ENCODE data around the gene E2F8.
"Not testable (repeated sequence)": the region's sequence is repeated elsewhere in the genome, so short reads cannot be mapped to it uniquely, and the experiment has no call there.

E2F8 gene

DNA sequence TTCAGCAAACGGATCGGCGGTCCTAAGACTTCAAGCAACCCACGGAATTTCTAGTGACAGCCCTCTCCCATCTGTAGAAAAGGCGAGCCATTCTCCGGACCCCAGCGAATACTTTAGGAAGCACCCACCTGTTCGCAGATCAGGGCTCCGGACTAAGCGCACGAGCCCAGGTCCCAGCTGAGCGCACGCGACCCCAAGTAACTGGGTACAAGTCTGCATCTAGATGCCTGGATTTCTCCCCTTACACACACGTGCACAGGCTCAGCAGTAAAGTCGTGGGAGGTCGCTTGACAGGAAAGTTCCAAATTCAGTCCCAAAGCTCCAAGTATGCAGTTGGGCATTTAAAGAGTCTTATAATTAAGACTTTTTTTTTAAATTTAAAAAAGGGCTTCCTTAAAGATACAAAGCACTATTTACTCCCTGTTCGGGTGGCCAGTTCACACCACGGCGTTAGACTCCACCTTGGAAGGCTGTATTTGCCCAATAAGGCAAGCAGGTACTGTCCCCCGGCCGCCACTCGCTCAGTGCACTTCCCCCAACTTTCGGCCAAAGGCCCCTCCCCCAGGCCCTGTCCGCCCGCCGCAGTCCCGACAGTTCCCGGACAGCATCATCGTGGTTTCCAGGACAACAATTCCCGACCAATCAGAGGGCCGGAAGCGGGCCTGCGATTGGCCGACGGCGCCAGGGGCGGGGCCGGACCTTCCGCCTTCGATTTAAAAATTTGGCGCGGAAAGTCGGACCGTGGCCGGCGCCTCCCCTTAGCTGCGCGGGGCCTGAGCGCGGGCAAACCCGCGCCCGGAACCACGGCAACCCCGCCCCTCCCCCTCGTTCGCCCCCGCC, at the start of gene E2F8:
Gene E2F8, minus strand, starts transcription at position 526 of the 840 bp plus-strand sequence. CDS start 824 bp downstream, outside the sequence.
- DNase-seq: peak; percentile 99

DNA sequence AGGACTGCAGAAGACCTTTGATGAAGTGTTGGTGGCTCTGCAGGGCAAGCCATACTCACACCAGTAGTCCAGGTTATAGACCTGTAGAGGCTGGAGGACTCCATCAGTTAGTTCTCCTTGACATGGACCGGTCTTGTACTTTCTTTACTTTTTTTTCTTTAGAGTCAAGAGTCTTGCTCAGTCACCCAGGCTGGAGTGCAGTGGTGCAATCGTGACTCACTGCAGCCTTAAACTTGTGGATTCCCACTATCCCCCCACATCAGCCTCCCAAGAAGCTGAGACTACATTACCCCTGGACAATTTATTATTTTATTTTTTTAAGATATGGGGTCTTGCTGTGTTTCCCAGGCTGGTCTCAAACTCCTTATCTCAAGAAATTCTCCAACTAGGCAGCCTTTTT, 49.6 kb upstream of the E2F8 start:
- no peak for DNase-seq

- no peak for DNase-seq
Measured at GRCh38 chr11:19288256-19288655, 47.5 kb upstream of the E2F8 start.

GRCh38 chr11:19286411-19286810, 45.7 kb upstream of the E2F8 start:
- DNase-seq: no peak

DNA sequence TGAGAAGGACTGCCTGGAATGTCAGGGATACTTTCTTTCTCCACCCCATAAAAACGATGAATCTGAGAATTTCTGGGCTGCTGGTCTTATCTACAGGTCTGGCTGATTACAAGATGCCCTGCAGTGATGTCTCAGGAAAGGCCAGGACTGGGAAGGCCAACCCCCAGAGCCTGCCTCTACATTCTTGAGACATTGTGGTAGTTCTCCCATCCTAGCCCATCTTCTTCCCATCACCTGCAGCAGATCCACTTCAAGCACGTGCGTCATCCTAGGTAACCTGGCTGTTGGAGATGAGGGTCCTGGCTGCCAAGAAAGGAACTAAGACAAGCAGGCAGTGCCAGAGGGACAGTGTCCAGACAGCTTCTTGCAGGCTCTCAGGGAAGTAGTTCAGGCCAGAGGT, 44.1 kb upstream of the E2F8 start:
- no peak for DNase-seq

DNA sequence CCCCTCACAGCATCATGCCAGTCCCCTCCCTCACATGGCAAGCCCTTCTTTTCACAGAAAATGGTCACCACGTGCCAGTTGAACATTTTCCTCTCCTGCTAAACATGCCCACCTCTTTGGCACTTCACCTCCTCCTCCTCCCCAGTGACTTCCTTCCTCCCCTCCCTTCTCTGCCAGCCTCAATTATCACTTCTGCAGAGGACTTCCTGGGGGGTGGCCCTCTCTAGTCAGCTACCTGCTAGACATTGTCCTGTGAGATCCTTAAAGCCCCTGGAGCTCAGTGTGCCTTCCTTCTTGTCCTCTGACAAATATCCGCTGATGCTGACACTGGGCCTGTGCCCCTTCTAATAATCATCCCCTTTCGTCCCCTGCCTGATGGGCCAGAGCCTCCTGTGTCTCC, 43.2 kb upstream of the E2F8 start:
- no peak for DNase-seq

DNA sequence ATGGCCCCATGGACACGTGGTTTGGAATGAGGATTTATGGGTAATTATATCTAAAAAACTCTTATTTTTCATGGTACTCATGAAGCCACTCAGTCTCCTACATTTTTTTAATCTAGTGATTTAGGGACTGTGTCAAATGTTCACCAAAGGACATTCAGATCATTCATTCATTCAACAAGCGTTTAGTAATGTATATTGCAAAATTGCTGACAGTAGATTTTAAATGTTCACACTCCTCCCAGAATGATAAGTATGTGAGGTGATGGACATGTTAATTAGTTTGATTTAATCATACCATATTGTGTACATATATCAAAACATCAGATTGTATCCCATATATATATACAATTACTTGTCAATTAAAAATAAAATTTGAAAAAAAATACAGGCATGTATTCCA, 40.8 kb upstream of the E2F8 start:
- no peak for DNase-seq

- peak; percentile 8 for DNase-seq
Measured at GRCh38 chr11:19281041-19281440, 40.3 kb upstream of the E2F8 start.

DNA sequence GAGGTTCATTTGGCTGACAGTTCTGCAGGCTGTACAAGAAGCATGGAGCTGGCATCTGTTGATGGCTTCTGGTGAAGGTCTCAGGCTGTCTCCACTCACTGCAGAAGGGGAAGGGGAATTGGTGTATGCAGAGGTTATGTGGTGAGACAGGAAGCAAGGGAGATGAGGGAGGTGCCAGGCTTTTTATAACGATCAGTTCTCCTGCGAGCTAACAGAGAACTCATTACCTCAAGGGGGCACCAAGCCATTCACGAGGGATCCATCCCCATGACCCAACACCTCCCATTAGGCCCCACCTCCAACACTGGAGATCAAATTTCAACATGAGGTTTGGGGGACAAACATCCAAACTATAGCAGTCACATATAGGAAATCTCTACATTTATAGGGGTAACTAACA, 38.7 kb upstream of the E2F8 start:
- DNase-seq: peak; percentile 24

DNA sequence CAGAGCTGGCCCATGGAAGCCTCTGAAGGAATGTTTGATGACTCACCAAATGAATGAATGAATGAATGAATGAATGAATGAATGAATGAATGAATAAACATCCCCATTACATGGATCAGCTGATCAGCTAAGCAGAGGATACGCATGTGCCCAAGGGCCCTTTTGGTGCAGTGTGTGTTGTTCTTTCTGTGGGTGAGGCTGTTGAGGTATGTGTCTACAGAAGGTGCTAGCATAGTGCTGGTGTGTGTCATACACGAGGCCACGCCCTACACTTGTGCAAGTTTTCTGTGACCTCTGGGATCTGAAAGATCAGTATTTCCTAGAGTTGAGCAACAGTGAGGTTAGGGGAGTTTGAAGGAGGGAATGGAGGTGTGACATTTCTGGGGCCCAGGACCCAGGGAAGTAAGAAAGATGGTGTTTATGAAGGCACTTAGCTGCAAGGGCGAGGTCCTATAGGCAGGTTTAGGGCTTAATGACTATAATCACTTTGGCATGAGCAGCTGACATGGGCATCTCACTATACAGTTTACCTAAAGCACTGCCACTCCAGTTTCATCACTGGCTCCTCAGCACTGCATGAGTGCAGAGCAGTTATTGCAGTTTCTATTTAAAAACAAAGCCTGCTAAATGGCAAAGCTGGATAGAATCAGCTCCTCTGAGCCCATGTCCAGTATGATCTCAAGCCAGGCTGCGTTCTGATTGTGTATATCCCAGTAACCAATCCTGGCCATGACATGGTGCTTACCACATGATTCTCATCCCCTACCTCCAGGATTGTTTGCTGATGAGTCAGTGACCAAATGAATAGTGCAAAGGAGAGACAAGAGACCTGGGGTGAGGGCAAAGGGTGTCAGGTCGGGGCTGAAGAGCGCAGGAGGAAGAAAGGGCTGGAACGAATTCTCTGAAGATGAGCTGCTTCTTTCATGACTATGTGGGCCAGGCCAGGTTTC, 36.4 kb upstream of the E2F8 start:
- DNase-seq: no peak

- no peak for DNase-seq
Measured at GRCh38 chr11:19275496-19275895, 34.8 kb upstream of the E2F8 start.

DNA sequence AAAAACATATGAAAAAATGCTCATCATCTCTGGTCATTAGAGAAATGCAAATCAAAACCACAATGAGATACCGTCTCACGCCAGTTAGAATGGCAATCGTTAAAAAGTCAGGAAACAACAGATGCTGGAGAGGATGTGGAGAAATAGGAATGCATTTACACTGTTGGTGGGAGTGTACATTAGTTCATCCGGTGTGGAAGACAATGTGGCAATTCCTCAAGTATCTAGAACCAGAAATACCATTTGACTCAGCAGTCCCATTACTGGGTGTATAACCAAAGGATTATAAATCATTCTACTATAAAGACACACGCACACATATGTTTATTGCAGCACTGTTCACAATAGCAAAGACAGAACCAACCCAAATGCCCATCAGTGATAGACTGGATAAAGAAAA, 32.5 kb upstream of the E2F8 start:
- not testable (repeated sequence) for DNase-seq

- peak; percentile 35 for DNase-seq
Measured at GRCh38 chr11:19268909-19269308, 28.2 kb upstream of the E2F8 start.

- DNase-seq: no peak
Measured at GRCh38 chr11:19267567-19267966, 26.8 kb upstream of the E2F8 start.

GRCh38 chr11:19263333-19263732, 22.6 kb upstream of the E2F8 start:
- no peak for DNase-seq

DNA sequence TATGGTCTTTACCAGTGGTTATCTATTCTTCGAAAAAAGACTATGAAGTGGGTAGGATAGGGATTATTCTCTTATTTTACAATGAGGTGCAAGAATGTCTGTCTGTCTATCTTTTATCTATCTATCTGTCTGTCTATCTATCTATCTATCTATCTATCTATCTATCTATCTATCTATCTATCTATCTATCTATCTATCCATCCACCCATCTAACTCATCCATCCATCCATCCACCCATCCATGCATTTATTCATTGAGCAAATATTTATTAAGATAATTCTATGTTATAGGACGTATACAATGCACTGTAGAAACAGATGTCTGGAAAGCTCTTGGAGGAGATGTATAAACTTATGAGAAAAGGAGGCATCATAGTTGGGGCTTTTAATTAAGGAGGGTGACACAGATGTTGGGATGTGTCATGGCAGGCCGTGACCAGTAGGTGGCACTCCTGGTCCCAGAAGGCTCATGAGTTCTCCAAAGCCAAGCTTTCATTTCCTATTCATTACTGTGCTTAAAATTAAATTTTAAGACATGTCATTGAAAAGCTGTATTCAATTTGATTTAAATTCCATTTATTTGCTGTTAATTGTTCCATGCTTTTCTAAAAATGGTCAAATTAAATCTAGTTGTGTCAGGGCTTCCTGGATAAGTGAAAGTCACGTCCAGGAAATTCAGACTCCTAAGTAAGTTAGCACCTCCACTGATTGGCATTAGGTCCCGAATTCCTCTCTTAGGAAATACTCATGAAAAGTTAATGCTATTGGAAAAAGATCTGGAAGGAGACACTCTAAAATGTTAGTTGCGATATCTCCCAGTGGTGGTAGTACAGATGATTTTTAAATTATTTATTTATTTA, 19.0 kb upstream of the E2F8 start:
- DNase-seq: peak; percentile 86

DNA sequence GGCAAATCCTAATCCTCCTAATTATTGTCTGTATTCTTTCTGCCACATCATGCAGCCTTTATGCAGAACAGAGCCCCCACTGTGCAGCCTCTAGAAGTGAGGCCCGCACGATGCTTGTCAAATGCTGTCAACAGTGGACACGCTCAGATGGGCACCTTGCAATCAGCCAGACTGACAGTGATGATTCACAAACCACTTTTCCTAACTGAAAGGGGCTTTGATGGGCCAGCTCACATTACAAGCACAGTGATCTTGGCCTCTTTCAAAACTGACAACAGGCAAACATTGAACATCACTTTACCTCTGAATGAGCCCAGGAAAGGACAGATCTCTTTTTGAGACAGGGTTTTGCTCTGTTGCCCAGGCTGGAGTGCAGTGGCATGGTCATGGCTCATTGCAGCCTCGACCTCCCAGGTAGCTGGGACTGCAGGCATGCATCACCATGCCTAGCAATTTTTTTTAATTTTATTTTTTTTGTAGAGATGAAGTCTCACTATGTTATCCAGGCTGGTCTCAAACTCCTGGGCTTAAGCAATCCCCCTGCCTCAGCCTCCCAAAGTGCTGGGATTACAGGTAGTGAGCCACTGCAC, 18.0 kb upstream of the E2F8 start:
- DNase-seq: no peak

GRCh38 chr11:19254441-19254840, 13.7 kb upstream of the E2F8 start:
- not testable (repeated sequence) for DNase-seq

GRCh38 chr11:19253817-19254216, 13.1 kb upstream of the E2F8 start:
- DNase-seq: peak; percentile 58

DNA sequence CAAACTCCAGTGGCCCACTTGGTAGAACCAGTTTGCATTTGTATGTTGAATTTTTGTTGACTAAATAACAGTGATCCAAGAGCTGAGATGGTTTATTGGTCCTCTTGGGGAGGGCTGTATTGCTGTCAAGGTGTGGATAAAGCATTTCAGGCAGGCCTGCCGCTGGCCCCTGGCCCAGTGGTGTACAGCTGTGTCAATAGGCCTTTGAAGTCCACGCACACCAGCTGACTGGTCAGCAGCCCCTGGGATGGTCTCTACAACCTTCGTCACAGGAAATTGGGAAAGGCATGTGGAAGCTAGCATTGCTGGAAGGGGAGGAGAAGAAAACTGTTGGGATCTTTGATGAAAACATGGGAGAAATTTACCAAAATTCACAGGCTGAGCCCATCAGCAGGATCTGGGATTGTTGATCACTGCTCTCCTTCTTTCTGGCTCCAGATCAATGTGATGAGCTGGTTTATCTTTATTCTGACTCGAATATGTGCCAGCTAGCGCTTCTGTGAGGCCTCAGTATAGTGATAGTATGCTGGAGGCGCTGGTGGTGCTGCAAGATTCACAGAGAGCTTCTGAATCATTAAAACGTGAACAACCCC, 12.5 kb upstream of the E2F8 start:
- no peak for DNase-seq

- DNase-seq: no peak
Measured at GRCh38 chr11:19252394-19253152, 11.8 kb upstream of the E2F8 start.

Data from hematopoietic multipotent progenitor cell treated with erythropoietin and hydrocortisone succinate and interleukin-3 and kit ligand, for 6 days (in vitro differentiated cells).